Neural cell (in vitro differentiated cells): ENCODE results near the gene TCEAL9.

Experiments
- EP300 ChIP-seq: fragments of 450-650 bp; conservative IDR thresholded peaks from 2 replicates; pipeline ENCODE4 v1.6.1; 2014; ENCODE audit warnings: antibody characterized with exemption, mild to moderate bottlenecking, moderate library complexity; ENCODE audit not compliant: poor library complexity, severe bottlenecking
- EZH2 ChIP-seq: fragments of 200-600, 300-800 bp; shearing (Covaris generic), sonication (generic); IDR thresholded peaks from 2 replicates; pipeline ENCODE4 v1.6.1; 2014; ENCODE audit warnings: antibody characterized with exemption, low read length, borderline replicate concordance, mild to moderate bottlenecking; ENCODE audit not compliant: insufficient read depth, poor library complexity, severe bottlenecking
- POLR2AphosphoS5 ChIP-seq: IDR thresholded peaks from 2 replicates; pipeline ENCODE4 v1.6.1; 2012
- RAD21 ChIP-seq: fragments of 450-650 bp; conservative IDR thresholded peaks from 2 replicates; pipeline ENCODE4 v1.6.1; 2014; ENCODE audit warnings: antibody characterized with exemption, mild to moderate bottlenecking, moderate library complexity
- TF ChIP-seq, protein P1 (sequence below): fragments of 450-650 bp; IDR thresholded peaks from 2 replicates; pipeline ENCODE4 v1.5.1; 2014; ENCODE audit warnings: antibody characterized with exemption, mild to moderate bottlenecking, moderate library complexity; ENCODE audit not compliant: poor library complexity, severe bottlenecking

DNA sequence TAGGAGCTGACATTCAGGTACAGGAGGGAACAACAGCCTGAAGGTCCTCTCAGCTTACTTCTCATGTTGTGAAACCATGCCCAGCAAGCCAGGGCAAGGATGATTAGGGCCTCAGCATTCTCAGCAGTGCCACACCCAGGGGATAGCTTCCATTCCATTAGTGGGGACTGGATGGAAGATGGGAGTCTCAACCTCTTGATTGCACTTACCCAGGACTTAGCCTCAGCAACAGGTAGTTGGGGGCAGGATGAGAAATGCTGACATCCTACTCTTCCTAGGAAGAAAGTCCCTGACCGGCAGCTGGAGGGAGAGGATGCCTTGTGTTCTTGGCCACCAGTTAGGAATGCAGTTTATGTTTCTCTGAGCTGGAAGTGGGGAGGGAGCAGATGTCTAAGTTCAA is 11.2 kb downstream of the TCEAL9 start:
- TF ChIP-seq EZH2 = no peak
- TF ChIP-seq, protein P1, sequence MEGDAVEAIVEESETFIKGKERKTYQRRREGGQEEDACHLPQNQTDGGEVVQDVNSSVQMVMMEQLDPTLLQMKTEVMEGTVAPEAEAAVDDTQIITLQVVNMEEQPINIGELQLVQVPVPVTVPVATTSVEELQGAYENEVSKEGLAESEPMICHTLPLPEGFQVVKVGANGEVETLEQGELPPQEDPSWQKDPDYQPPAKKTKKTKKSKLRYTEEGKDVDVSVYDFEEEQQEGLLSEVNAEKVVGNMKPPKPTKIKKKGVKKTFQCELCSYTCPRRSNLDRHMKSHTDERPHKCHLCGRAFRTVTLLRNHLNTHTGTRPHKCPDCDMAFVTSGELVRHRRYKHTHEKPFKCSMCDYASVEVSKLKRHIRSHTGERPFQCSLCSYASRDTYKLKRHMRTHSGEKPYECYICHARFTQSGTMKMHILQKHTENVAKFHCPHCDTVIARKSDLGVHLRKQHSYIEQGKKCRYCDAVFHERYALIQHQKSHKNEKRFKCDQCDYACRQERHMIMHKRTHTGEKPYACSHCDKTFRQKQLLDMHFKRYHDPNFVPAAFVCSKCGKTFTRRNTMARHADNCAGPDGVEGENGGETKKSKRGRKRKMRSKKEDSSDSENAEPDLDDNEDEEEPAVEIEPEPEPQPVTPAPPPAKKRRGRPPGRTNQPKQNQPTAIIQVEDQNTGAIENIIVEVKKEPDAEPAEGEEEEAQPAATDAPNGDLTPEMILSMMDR = no peak
- no peak for TF ChIP-seq EP300
- no peak for TF ChIP-seq RAD21
- no peak for TF ChIP-seq POLR2AphosphoS5
